Left ventricle myocardium inferior (tissue), 1 donor: ENCODE measurements around the gene NEB. TPM values are rescaled to one million over a fixed set of nuclear protein-coding genes. Genes with fewer than 3 reads are reported as not detected.

ENCODE experiments used
- DNase-seq: peaks from one replicate; pipeline ENCODE4 v3.0.0-alpha.2; 2020
- H3K27ac ChIP-seq: fragments of 200-600 bp; replicated peaks from 2 replicates; pipeline ENCODE4 v1.8.0; 2021
- H3K27me3 ChIP-seq: fragments of 200-600 bp; 2 replicates; pipeline ENCODE4 v1.8.0; 2021; ENCODE audit warnings: low read depth
- H3K36me3 ChIP-seq: fragments of 200-600 bp; 2 replicates; pipeline ENCODE4 v1.8.0; 2021
- H3K4me1 ChIP-seq: fragments of 200-600 bp; 2 replicates; pipeline ENCODE4 v1.8.0; 2021
- H3K4me3 ChIP-seq: fragments of 200-600 bp; 2 replicates; pipeline ENCODE4 v1.8.0; 2021; ENCODE audit warnings: mild to moderate bottlenecking, moderate library complexity
- H3K9me3 ChIP-seq: fragments of 200-600 bp; replicated peaks from 2 replicates; pipeline ENCODE4 v1.8.0; 2021
- CTCF ChIP-seq: fragments of 200-600 bp; IDR thresholded peaks from 2 replicates; pipeline ENCODE4 v1.8.0; 2021; ENCODE audit warnings: antibody characterized with exemption, mild to moderate bottlenecking, borderline replicate concordance
- intact Hi-C: fragments of 100-400 bp; cut with micrococcal nuclease; formaldehyde crosslinking; loops from one replicate; pipeline ENCODE4 v1.11.0; 2022
- total RNA-seq: library from RNA; stranded (reverse); fragmentation: NEBNext Ultra II Directional; extraction: Animal tissue kit (Norgen Biotek cat#: 25700); gene quantifications from one replicate; pipeline ENCODE4 v1.2.1, GENCODE V29; 2021
- donor health status: DM: no; HTN: yes; CAD: no; lungs with severe emphysema.

Gene NEB
- total RNA-seq, 1 donor from 2014 or later, result 30.5 TPM

- Histone ChIP-seq H3K27ac (no peak overlapping the region), H3K27me3 (no peaks in the 10 kb centered on the region), H3K9me3 (no peaks in the 10 kb centered on the region), H3K4me1 (no peaks in the 10 kb centered on the region), H3K4me3 (no peak overlapping the region), H3K36me3 (no peaks in the 10 kb centered on the region)
- DNase-seq, result no peak
- intact Hi-C loops, result no loop called here
- TF ChIP-seq CTCF, result no peak
Observed at GRCh38 chr2:151691631-151692030, 42.6 kb downstream of the NEB start.

- TF ChIP-seq CTCF, result no peak
- no peaks in the 10 kb centered on the region for H3K9me3 ChIP-seq
- intact Hi-C loops, result no loop called here
- H3K36me3 ChIP-seq, result no peaks in the 10 kb centered on the region
- H3K4me1 ChIP-seq, result no peaks in the 10 kb centered on the region
- H3K4me3 ChIP-seq, result no peak overlapping the region
- DNase-seq, result no peak
- H3K27ac ChIP-seq, result no peak overlapping the region
- H3K27me3 ChIP-seq, result no peaks in the 10 kb centered on the region
Observed at GRCh38 chr2:151688719-151689118, 45.6 kb downstream of the NEB start.

GRCh38 chr2:151682459-151683003 lies 51.7 kb downstream of the NEB start:
- Histone ChIP-seq H3K27me3 (no peaks in the 10 kb centered on the region), H3K4me3 (no peak overlapping the region), H3K36me3 (no peaks in the 10 kb centered on the region), H3K9me3 (no peaks in the 10 kb centered on the region), H3K4me1 (no peaks in the 10 kb centered on the region), H3K27ac (no peak overlapping the region)
- no peak for TF ChIP-seq CTCF
- DNase-seq, result no peak
- intact Hi-C loops, result no loop called here

GRCh38 chr2:151681051-151681450 lies 53.2 kb downstream of the NEB start:
- Histone ChIP-seq H3K4me3 (no peak overlapping the region), H3K4me1 (no peaks in the 10 kb centered on the region), H3K36me3 (no peaks in the 10 kb centered on the region), H3K27ac (no peak overlapping the region), H3K9me3 (no peaks in the 10 kb centered on the region), H3K27me3 (no peaks in the 10 kb centered on the region)
- intact Hi-C loops, result no loop called here
- no peak for TF ChIP-seq CTCF
- no peak for DNase-seq

- Histone ChIP-seq H3K36me3 (no peaks in the 10 kb centered on the region), H3K4me3 (no peak overlapping the region), H3K27me3 (no peaks in the 10 kb centered on the region), H3K4me1 (no peaks in the 10 kb centered on the region), H3K27ac (no peak overlapping the region), H3K9me3 (no peaks in the 10 kb centered on the region)
- TF ChIP-seq CTCF, result no peak
- intact Hi-C loops, result no loop called here
- DNase-seq, result no peak
Observed at GRCh38 chr2:151679994-151680393, 54.3 kb downstream of the NEB start.
